H1 (cell line): ENCODE data around the gene RPL26. TPM values are rescaled to one million over a fixed set of nuclear protein-coding genes. Genes with fewer than 3 reads are reported as not detected.

ENCODE experiments used
- CTCF ChIA-PET: fragments of 300-600 bp; sonication (Branson Sonifier 250); formaldehyde crosslinking; loops from one replicate; lab custom pipeline; 2021; ENCODE audit not compliant: partially characterized antibody; lab: Charles Lee
- POLR2A ChIA-PET: fragments of 300-600 bp; sonication (Branson Sonifier 250); formaldehyde crosslinking; loops from one replicate; lab custom pipeline; 2021; ENCODE audit warnings: inconsistent platforms; ENCODE audit not compliant: partially characterized antibody; lab: Charles Lee
- DNase-seq, 2 experiments: peaks; one replicate each; pipeline versions ENCODE4 v3.0.0 to v3.0.0-alpha.2; 2010 to 2022; ENCODE audit warnings: low spot score in 2 of 2, low read depth in 1 of 2, mixed read lengths in 1 of 2
- FAIRE-seq: peaks from 2 replicates; lab custom pipeline; 2011; peaks lifted over from hg19 to GRCh38; lab: Jason Lieb, UNC
- H2AFZ ChIP-seq: 2 replicates; pipeline ENCODE4 v1.8.1; 2012; ENCODE audit warnings: low read length, inconsistent platforms
- H2AK5ac ChIP-seq: 2 replicates; pipeline ENCODE4 v1.6.1; 2013; ENCODE audit warnings: low read depth, low read length
- H2BK120ac ChIP-seq: replicated peaks from 2 replicates; pipeline ENCODE3; 2013; ENCODE audit warnings: low read depth, low read length, inconsistent platforms
- H2BK12ac ChIP-seq: 2 replicates; pipeline ENCODE4 v1.6.1; 2013; ENCODE audit warnings: low read depth, low read length
- H2BK15ac ChIP-seq: 2 replicates; pipeline ENCODE4 v1.6.1; 2013; ENCODE audit warnings: low read length
- H2BK20ac ChIP-seq: 2 replicates; pipeline ENCODE4 v1.6.1; 2013; ENCODE audit warnings: low read length
- H2BK5ac ChIP-seq: 2 replicates; pipeline ENCODE4 v1.6.1; 2013; ENCODE audit warnings: low read depth, low read length
- H3K14ac ChIP-seq: 2 replicates; pipeline ENCODE4 v1.6.1; 2013; ENCODE audit warnings: inconsistent platforms; ENCODE audit not compliant: insufficient read length
- H3K18ac ChIP-seq: 2 replicates; pipeline ENCODE4 v1.6.1; 2013; ENCODE audit warnings: low read length; ENCODE audit errors: extremely low read depth
- H3K23ac ChIP-seq: 2 replicates; pipeline ENCODE4 v1.6.1; 2013; ENCODE audit warnings: inconsistent platforms; ENCODE audit not compliant: insufficient read length
- H3K23me2 ChIP-seq: 2 replicates; pipeline ENCODE4 v1.6.1; 2013; ENCODE audit warnings: low read depth, low read length
- H3K27ac ChIP-seq: 2 replicates; pipeline ENCODE4 v1.6.1; 2011; ENCODE audit warnings: low read depth, low read length, inconsistent platforms
- H3K27me3 ChIP-seq, 4 experiments: replicated peaks in 1 of 4; 1 replicate in 1 of 4; 2 replicates in 3 of 4; pipeline versions ENCODE4 v1.6.1 to v1.8.1; 2011 to 2013; ENCODE audit warnings: low read length in 3 of 4, mild to moderate bottlenecking in 3 of 4, inconsistent platforms in 2 of 4, mixed read lengths in 2 of 4, moderate library complexity in 1 of 4; ENCODE audit not compliant: control insufficient read depth in 3 of 4, insufficient read depth in 3 of 4; ENCODE audit errors: extremely low read depth in 1 of 4
- H3K36me3 ChIP-seq, 4 experiments: 2 replicates each; pipeline versions ENCODE4 v1.6.1 to v1.8.1; 2011 to 2013; ENCODE audit warnings: mild to moderate bottlenecking in 4 of 4, low read length in 3 of 4, moderate library complexity in 2 of 4, control low read depth in 1 of 4, inconsistent platforms in 1 of 4; ENCODE audit not compliant: insufficient read depth in 4 of 4, control insufficient read depth in 2 of 4
- H3K4ac ChIP-seq: replicated peaks from 2 replicates; pipeline ENCODE3; 2013; ENCODE audit warnings: low read length, low read depth, mixed read lengths, inconsistent platforms; ENCODE audit not compliant: insufficient read length
- H3K4me1 ChIP-seq, 4 experiments: replicated peaks in 1 of 4; 1 replicate in 1 of 4; 2 replicates in 3 of 4; pipeline versions ENCODE4 v1.6.1 to v1.8.1; 2011 to 2013; ENCODE audit warnings: low read length in 3 of 4, inconsistent platforms in 2 of 4, mixed read lengths in 1 of 4; ENCODE audit not compliant: insufficient read depth in 4 of 4, control insufficient read depth in 3 of 4
- H3K4me2 ChIP-seq, 2 experiments: 2 replicates each; pipeline versions ENCODE4 v1.6.1 to v1.8.1; 2011 to 2013; ENCODE audit warnings: low read depth in 2 of 2, low read length in 2 of 2, control low read depth in 1 of 2, inconsistent platforms in 1 of 2, mild to moderate bottlenecking in 1 of 2; ENCODE audit not compliant: insufficient read depth in 1 of 2
- H3K4me3 ChIP-seq, 4 experiments: fragments of 200-600, 300-600 bp in 1 of 4; sonication (generic), shearing (Covaris generic), sonication (Bioruptor Twin) in 1 of 4; 2 replicates each; pipeline versions ENCODE4 v1.5.1 to v1.8.1; 2011 to 2016; ENCODE audit warnings: low read length in 4 of 4, low read depth in 3 of 4, control low read depth in 2 of 4, inconsistent platforms in 2 of 4, mild to moderate bottlenecking in 2 of 4, mixed read lengths in 1 of 4, moderate library complexity in 1 of 4; ENCODE audit not compliant: insufficient read depth in 2 of 4; ENCODE audit errors: extremely low read depth in 1 of 4
- H3K56ac ChIP-seq: replicated peaks from 2 replicates; pipeline ENCODE3; 2013; ENCODE audit warnings: low read depth, mild to moderate bottlenecking, mixed read lengths, low read length, inconsistent platforms; ENCODE audit not compliant: insufficient read length
- H3K79me1 ChIP-seq: 2 replicates; pipeline ENCODE4 v1.6.1; 2013; ENCODE audit warnings: low read depth, low read length, control low read depth
- H3K79me2 ChIP-seq, 2 experiments: 2 replicates each; pipeline versions ENCODE4 v1.6.1 to v1.8.1; 2012 to 2013; ENCODE audit warnings: low read length in 2 of 2, mild to moderate bottlenecking in 2 of 2, inconsistent platforms in 1 of 2; ENCODE audit not compliant: insufficient read depth in 2 of 2, control insufficient read depth in 1 of 2
- H3K9ac ChIP-seq, 4 experiments: replicated peaks in 1 of 4; 1 replicate in 1 of 4; 2 replicates in 3 of 4; pipeline versions ENCODE4 v1.6.1 to v1.8.1; 2011 to 2013; ENCODE audit warnings: low read depth in 3 of 4, low read length in 3 of 4, control low read depth in 2 of 4, mild to moderate bottlenecking in 2 of 4, moderate library complexity in 2 of 4, inconsistent platforms in 1 of 4; ENCODE audit errors: extremely low read depth in 1 of 4
- H3K9me3 ChIP-seq, 2 experiments: 2 replicates each; pipeline versions ENCODE4 v1.6.1 to v1.8.1; 2012 to 2013; ENCODE audit warnings: mild to moderate bottlenecking in 2 of 2, moderate library complexity in 2 of 2, control low read depth in 1 of 2, inconsistent platforms in 1 of 2, low read depth in 1 of 2, low read length in 1 of 2, mixed read lengths in 1 of 2; ENCODE audit not compliant: insufficient read depth in 2 of 2
- H4K20me1 ChIP-seq, 2 experiments: replicated peaks in 1 of 2; 2 replicates each; pipeline versions ENCODE3 to v1.8.1; 2011 to 2013; ENCODE audit warnings: inconsistent platforms in 2 of 2, low read length in 2 of 2, mild to moderate bottlenecking in 1 of 2; ENCODE audit not compliant: insufficient read depth in 2 of 2, control insufficient read depth in 1 of 2
- H4K5ac ChIP-seq: 2 replicates; pipeline ENCODE4 v1.6.1; 2013; ENCODE audit warnings: low read length, low read depth, mixed read lengths, inconsistent platforms; ENCODE audit not compliant: insufficient read length
- H4K8ac ChIP-seq: 2 replicates; pipeline ENCODE4 v1.8.0; 2013; ENCODE audit warnings: mild to moderate bottlenecking, moderate library complexity, low read length, inconsistent platforms; ENCODE audit not compliant: insufficient read depth; ENCODE audit errors: extremely low read depth
- H4K91ac ChIP-seq: replicated peaks from 2 replicates; pipeline ENCODE3; 2013; ENCODE audit warnings: low read length, mixed read lengths, inconsistent platforms; ENCODE audit not compliant: insufficient read length
- BCL11A ChIP-seq, 2 experiments: IDR thresholded peaks; one replicate each; pipeline ENCODE4 v1.6.1; 2011; ENCODE audit warnings: low read depth in 2 of 2, low read length in 2 of 2, mild to moderate bottlenecking in 2 of 2
- CREB1 ChIP-seq: IDR thresholded peaks from 2 replicates; pipeline ENCODE4 v1.6.1; 2012; ENCODE audit warnings: inconsistent platforms
- EGR1 ChIP-seq: IDR thresholded peaks from 2 replicates; pipeline ENCODE4 v1.6.1; 2011; ENCODE audit warnings: low read depth, low read length, borderline replicate concordance
- FOSL1 ChIP-seq: IDR thresholded peaks from 2 replicates; pipeline ENCODE4 v1.6.1; 2011; ENCODE audit warnings: mild to moderate bottlenecking, low read depth, low read length, moderate library complexity; ENCODE audit not compliant: insufficient read depth
- POU5F1 ChIP-seq: IDR thresholded peaks from 2 replicates; pipeline ENCODE4 v1.6.1; 2011; ENCODE audit warnings: low read depth, mild to moderate bottlenecking, low read length, moderate library complexity
- RAD21 ChIP-seq, 2 experiments: IDR thresholded peaks in 1 of 2; conservative IDR thresholded peaks in 1 of 2; 2 replicates each; pipeline ENCODE4 v1.6.1; 2011; ENCODE audit warnings: low read depth in 2 of 2, low read length in 2 of 2, improper control_type of control experiment in 1 of 2, inconsistent platforms in 1 of 2, mild to moderate bottlenecking in 1 of 2, moderate library complexity in 1 of 2
- SIX5 ChIP-seq: IDR thresholded peaks from 2 replicates; pipeline ENCODE4 v1.6.1; 2011; ENCODE audit warnings: mild to moderate bottlenecking, low read depth, low read length
- WGBS, 2 experiments: shearing (Covaris generic) in 1 of 2; methylation state at CpG; one replicate each; pipeline versions ENCODE4 v1.1.6 to v1.1.7; 2013 to 2015; ENCODE audit warnings: low lambda C conversion rate in 2 of 2, mixed read lengths in 2 of 2, inconsistent platforms in 1 of 2, low coverage in 1 of 2, missing lambda C conversion rate in 1 of 2; ENCODE audit not compliant: insufficient replicate concordance in 2 of 2, insufficient coverage in 1 of 2, insufficient read length in 1 of 2; ENCODE audit errors: extremely low coverage in 1 of 2, missing lambda C conversion rate in 1 of 2; 5-methylcytosine and 5-hydroxymethylcytosine counted together
- long read RNA-seq, 2 experiments: library from RNA in 1 of 2; library from capped mRNA in 1 of 2; stranded (forward); transcript quantifications; one replicate each; pipeline ENCODE4 v2.0.0, GENCODE V29; 2021; ENCODE audit warnings: inconsistent platforms in 1 of 2
- polyA minus RNA-seq, 3 experiments: library from RNA; depleted of rRNA, polyadenylated mRNA; stranded (reverse); fragments of >200 nt; gene quantifications; 1 replicate in 2 of 3; 2 replicates in 1 of 3; pipeline ENCODE4 v1.2.3, GENCODE V29; 2011
- polyA plus RNA-seq, 7 experiments: library from polyadenylated mRNA; depleted of rRNA in 3 of 7; stranded (reverse) in 5 of 7; unstranded in 2 of 7; fragments of >200 nt in 5 of 7; fragments of 200-250 nt in 2 of 7; gene quantifications; 1 replicate in 5 of 7; 2 replicates in 1 of 7; 4 replicates in 1 of 7; pipeline versions ENCODE4 v1.2.1 to v1.2.3, GENCODE V29; 2011 to 2013; ENCODE audit warnings: missing spikeins in 2 of 7, mixed read lengths in 2 of 7
- total RNA-seq: library from RNA; stranded (reverse); fragmentation: NEBNext Ultra II Directional; extraction: Animal tissue kit (Norgen Biotek cat#: 25700); gene quantifications from 2 replicates; pipeline ENCODE4 v1.2.1, GENCODE V29; 2021

Gene RPL26
- total RNA-seq: 1,963 and 1,980 TPM in 2 replicates
- 1,277 and 2,554 TPM in 2 replicates for polyA plus RNA-seq (2011; rRNA removed)
- polyA plus RNA-seq (2011; cell fraction: cytosol; rRNA removed): 4,614 TPM
- polyA plus RNA-seq (2011; cell fraction: nucleus; rRNA removed): 1,124 TPM
- polyA plus RNA-seq (2012, experiment 1 of 2): 3,459 to 5,414 TPM (median 3,765 TPM) in 4 replicates
- polyA plus RNA-seq (2012, experiment 2 of 2): 5,853 TPM
- 6,093 TPM for polyA plus RNA-seq (2013, experiment 1 of 2)
- polyA plus RNA-seq (2013, experiment 2 of 2): 5,996 TPM
- polyA minus RNA-seq (2011; rRNA and poly(A)+ RNA removed): 979 and 1,967 TPM in 2 replicates
- polyA minus RNA-seq (2011; cell fraction: cytosol; rRNA and poly(A)+ RNA removed): 386 TPM
- 791 TPM for polyA minus RNA-seq (2011; cell fraction: nucleus; rRNA and poly(A)+ RNA removed)
- long read RNA-seq, experiment 1, transcript RPL26-206 (4 exons, 763 nt): minor isoform, 37 of 1,575 reads
- long read RNA-seq, experiment 1, transcript RPL26-209 (4 exons, 870 nt): minor isoform, 56 of 1,575 reads
- long read RNA-seq, experiment 1, transcript RPL26-202 (2 exons, 456 nt): minor isoform, 18 of 1,575 reads
- long read RNA-seq, experiment 1, transcript RPL26-214 (4 exons, 528 nt): major isoform, 509 of 1,575 reads
- long read RNA-seq, experiment 1, partial matches to known transcripts: 900 of 1,575 reads
- long read RNA-seq, experiment 1, other reads (novel, unspliced or antisense): 50 of 1,575 reads
- long read RNA-seq, experiment 2, transcript RPL26-210 (4 exons, 563 nt): minor isoform, 13 of 401 reads
- long read RNA-seq, experiment 2, transcript RPL26-206 (4 exons, 763 nt): minor isoform, 75 of 401 reads
- long read RNA-seq, experiment 2, transcript RPL26-209 (4 exons, 870 nt): major isoform, 285 of 401 reads
- long read RNA-seq, experiment 2, partial matches to known transcripts: 18 of 401 reads
- long read RNA-seq, experiment 2, other reads (novel, unspliced or antisense): 6 of 401 reads

GRCh38 chr17:8383143-8383822, at the start of gene RPL26:
TSS of gene RPL26 (minus strand) at chr17:8383193. CDS start at chr17:8382310, 883 bp downstream.
- CTCF ChIA-PET: interaction anchor here (0.7 to 1.5 kb wide), 18 partner anchors 10 to 402 kb away, joined by 3 to 16 read pairs (median 3); partner anchors contain the start of genes RNF222 and SLC25A35
- Histone ChIP-seq H3K27ac (peak within 1 kb of the TSS; percentile 76), H3K4me2 (peak within 1 kb of the TSS; percentile 80 to 87), H2BK5ac (peak within 1 kb of the TSS; percentile 82), H3K56ac (peak within 1 kb of the TSS; percentile 62), H3K9ac (peak within 1 kb of the TSS; percentile 92 to 98 (median 96)), H3K18ac (peak within 1 kb of the TSS; percentile 93), H2BK20ac (no peak within 1 kb of the TSS), H3K36me3 (peaks cover 25 to 39% (median 32%) of the 10 kb centered on the region in 4 experiments), H3K23ac (no peak within 1 kb of the TSS), H2AK5ac (no peak within 1 kb of the TSS), H3K23me2 (peaks cover 9% of the 10 kb centered on the region; the same call in 1 of the 2 replicates), H3K79me1 (0 out of 2 replicates have a peak, but pooled peaks cover 2% of the 10 kb centered on the region), H2BK15ac (no peak within 1 kb of the TSS), H4K91ac (peak within 1 kb of the TSS; percentile 62), H3K4ac (no peak within 1 kb of the TSS), H3K79me2 (peaks cover 13 to 37% of the 10 kb centered on the region in 2 experiments; a peak in 3 of 4 replicates), H3K9me3 (no peaks in the 10 kb centered on the region), H2AFZ (no peak within 1 kb of the TSS), H4K8ac (peak within 1 kb of the TSS; percentile 98; the same call in 1 of the 2 replicates), H2BK120ac (no peak within 1 kb of the TSS), H4K20me1 (peaks cover 10 to 16% of the 10 kb centered on the region in 2 experiments), H3K4me1 (peaks cover 0 to 12% (median 4%) of the 10 kb centered on the region in 4 experiments; a peak in 5 of 7 replicates), H3K14ac (no peak within 1 kb of the TSS), H4K5ac (peak within 1 kb of the TSS; percentile 71), H3K4me3 (peak within 1 kb of the TSS; percentile 91 to 100 (median 98)), H2BK12ac (no peak within 1 kb of the TSS), H3K27me3 (no peaks in the 10 kb centered on the region)
- POLR2A ChIA-PET: interaction anchor here (0.5 to 4.6 kb wide), 36 partner anchors 8 to 389 kb away, joined by 3 to 51 read pairs (median 6); partner anchors contain the start of genes CTC1, NDEL1 and RNF222
- FAIRE-seq (peak; percentile 89), DNase-seq (peak; percentile 96 to 97)
- WGBS, 2 experiments: 2% methylated on average over 54 of the region's 55 CpGs; no CpG with 5 or more reads in 1 of the 2 experiments
- TF ChIP-seq BCL11A (IDR thresholded peaks at IDR 0.05; ENCODE audit: low read depth in 2 of 2, low read length in 2 of 2) (no peak), EGR1 (peak; percentile 91), POU5F1 (no peak), RAD21 (IDR thresholded peaks at IDR 0.05 in 1 of 2, conservative IDR thresholded peaks at IDR 0.05 in 1 of 2; ENCODE audit: low read depth in 2 of 2, low read length in 2 of 2) (peak; percentile 16 to 35; a peak in 3 of 4 replicates), FOSL1 (peak; percentile 86), CREB1 (peak; percentile 29; the same call in 1 of the 2 replicates), SIX5 (peak; percentile 40; the same call in 1 of the 2 replicates)
